Kasumi-1 (cell line): Measurements from ENCODE around the gene ZNF546.

Experiments
- DNase-seq, 2 experiments: peaks; one replicate each; lab custom pipeline; 2025; lab: John Stamatoyannopoulos, UW

Gene ZNF546

GRCh38 chr19:40055832-40056504 lies 59.1 kb downstream of the ZNF546 start, which contains the start of gene ZNF780B:
Gene ZNF780B, minus strand, starts transcription at chr19:40056231. Its CDS starts 5,899 bp downstream, at chr19:40050332.
- DNase-seq: peak; percentile 81 to 85

DNA sequence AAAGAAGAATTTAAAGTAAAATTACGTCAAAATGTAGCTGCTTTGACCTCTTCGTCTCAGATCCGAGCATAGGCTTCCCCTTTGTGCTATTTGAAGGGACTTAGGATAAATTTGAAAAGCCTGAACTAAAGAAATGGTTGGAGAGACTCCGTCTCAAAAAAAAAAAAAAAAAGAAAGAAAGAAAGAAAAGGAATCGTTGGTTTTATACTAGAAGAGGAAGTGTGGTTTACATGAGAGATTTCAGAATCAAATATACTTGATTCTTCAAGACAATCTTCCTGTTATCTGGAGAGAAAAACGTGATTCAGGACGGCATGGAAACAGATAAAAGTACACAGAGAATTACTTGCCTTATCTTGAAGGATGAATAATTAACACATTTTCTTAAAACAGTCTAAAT lies 59.6 kb downstream of the ZNF546 start:
- DNase-seq: peak in 1 of 2 experiments; percentile 26

DNA sequence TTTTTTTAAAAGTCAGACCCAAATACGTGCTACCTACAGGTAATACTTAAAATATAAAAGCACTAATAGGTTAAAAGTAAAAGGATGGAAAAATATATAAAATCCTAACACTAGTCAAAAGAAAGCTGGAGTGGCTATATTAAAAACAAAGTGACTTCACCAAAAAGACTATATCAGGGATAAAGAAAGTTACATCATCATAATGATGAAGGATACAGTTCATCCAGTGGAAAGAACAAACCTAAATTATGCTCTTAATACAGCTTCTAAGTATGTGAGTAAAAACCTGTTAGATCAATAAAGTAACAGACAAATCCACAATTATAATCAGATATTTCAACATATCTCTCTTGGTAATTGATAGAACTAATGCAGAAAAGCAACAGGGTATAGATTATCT lies 60.3 kb downstream of the ZNF546 start:
- DNase-seq: no peak

DNA sequence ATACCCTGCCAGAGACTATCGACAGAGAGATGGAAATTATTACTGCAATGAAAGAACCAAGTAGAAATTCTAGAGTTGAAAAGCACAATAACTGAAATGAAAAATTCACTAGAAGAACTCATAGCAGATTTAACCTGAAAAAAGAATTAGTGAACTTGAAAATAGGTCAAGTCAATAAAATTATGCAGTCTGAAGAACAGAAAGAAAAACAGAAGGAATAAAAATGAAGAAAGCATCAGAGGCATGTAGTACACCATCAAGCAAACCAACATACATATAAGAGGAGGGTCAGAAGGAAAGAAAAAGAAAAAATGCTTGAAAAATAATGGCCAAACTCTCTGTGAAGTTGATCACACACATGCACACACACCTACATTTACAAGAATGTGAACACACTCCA lies 62.8 kb downstream of the ZNF546 start:
- no peak for DNase-seq

DNA sequence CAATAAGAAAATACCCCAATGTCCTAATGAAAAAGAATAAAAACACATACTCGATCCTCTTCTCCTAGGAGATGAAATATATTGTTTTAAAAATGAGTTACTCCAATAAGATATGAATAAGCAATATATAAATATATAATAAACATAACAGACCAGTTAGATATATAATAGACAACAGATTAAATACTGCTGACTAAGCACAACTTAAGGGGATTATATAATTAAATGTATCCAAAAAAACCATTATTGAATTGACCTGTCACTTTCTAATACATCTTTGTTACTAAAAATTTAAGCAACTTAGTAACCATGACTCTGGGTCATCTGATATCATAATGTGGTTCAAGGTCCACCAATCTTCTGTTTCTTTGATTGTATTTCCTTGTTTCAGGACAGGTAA lies 73.2 kb downstream of the ZNF546 start:
- DNase-seq: no peak
